Activated T-cell treated with anti-CD3 and anti-CD28 coated beads for 48 hours (primary cell): ENCODE data around the gene NR5A2.
A peak's percentile ranks its signal among the peaks of the same experiment; 100 is the strongest.

Source experiments
- DNase-seq: peaks from one replicate; pipeline ENCODE4 v3.0.0-alpha.2; 2020; ENCODE audit warnings: low read depth

Gene NR5A2

DNA sequence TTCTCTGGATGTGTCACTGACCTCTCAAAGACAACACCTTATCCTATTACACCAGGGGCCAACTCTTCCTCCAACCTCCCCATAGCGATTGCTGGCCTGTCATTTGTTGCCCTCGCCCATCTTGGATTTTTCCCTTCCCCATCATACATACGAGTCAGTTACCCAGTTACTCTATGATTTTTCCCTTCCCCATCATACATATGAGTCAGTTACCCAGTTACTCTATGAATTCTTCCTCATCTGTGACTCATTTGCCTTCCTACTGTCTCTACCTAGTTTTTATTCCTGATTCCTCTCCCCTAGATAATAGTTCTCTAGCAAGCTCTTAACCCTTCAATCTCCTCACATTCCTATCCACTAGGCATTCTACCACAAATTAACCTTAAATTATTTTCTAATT lies 178.8 kb downstream of the NR5A2 start:
- DNase-seq = no peak

DNA sequence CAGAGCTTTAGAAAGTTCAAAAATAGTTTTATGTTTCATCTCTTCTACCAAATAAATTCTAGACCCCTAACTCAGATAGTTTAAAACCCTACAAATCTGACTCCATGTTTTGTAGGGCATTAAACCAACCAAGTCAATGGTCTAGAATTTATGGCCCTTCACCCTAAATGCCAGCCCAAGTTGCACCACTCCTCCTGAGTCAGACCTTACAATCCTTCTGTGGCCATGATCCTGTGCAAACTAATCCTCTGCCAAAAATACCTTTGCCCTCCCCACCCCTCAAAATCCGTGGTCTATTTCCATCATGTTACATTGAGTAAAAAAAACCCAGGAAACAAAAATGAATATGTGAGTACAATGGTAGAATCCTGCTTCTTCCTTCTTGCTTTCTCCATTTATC lies 179.3 kb downstream of the NR5A2 start:
- DNase-seq = no peak

DNA sequence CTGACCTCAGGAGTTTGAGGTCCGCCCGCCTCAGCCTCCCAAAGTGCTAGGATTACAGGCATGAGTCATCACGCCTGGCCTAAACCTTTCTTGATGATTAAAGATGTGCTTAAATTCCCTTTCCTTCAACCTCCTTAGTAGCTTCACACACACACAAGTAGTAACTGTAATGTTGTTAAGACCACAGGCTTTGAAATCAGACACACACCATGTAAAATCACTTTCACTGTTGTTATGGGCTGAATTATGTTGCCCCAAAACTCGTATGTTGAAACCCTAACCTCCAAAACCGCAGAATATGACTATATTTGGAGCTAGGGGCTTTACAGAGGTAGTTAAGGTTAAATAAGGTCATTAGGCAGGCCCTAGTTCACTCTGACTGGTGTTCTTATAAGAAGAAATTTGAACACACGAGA lies 180.2 kb downstream of the NR5A2 start:
- no peak for DNase-seq

DNA sequence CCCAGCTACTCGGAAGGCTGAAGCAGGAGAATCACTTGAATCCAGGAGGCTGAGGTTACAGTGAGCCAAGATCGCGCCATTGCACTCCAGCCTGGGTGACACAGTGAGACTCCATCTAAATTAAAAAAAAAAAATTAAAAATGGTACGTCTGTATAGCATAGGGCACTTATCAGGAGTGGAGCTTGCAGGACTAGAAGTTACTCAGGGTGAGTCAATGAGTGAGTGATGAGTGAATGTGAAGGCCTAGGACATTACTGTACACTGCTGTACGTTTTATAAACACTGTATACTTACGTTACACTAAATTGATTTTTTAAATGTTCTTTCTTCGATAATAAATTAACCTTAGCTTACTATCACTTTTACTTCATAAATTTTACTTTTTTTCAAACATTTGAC lies 183.6 kb downstream of the NR5A2 start:
- DNase-seq = no peak

DNA sequence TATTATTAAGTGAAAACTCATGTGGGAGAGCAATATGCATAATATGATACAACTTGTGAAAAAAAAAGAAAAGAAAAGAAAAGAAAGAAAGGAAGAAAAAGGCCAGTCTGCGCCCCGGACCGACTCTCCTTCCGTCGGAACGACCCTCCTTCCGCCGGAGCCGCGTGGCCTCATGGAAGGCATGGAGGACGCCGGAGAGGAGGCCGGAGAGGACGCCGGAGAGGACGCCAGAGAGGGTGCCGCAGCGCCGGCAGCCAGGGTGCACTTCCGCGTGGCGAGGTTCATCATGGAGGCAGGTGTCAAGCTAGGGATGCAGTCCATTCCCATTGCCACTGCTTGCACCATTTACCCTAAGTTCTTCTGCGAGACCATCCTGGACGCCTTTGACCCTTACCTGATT lies 185.9 kb downstream of the NR5A2 start:
- no peak for DNase-seq

DNA sequence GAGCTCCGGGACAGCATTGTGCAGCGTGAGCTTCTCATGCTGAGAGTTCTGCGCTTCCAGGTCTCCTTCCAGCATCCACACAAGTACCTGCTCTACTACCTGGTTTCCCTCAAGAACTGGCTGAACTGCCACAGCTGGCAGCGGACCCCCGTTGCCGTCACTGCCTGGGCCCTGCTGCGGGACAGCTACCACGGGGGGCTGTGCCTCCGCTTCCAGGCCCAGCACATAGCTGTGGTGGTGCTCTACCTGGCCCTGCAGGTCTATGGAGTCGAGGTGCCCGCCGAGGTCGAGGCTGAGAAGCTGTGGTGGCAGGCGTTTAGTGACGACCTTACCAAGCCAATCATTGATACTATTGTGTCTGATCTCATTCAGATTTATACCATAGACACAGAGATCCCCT lies 186.4 kb downstream of the NR5A2 start:
- no peak for DNase-seq

DNA sequence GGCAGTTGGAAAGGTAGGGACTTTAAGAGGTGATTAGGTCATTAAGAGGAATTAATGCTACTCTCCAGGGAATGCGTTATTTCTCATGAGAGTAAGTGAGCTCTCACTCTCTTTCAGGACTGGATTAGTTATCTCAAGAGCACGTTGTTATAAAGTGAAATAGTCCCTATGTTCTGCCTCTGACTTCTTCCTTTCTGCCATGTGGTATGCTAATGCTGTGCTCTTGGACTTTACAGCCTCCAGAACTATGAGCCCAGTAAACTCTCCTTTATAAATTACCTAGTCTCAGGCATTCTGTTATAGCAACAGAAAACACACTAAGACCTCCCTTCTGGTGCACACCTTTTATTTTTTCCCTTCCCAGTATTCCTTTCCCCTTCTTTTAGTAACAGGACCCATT lies 187.8 kb downstream of the NR5A2 start:
- no peak for DNase-seq

DNA sequence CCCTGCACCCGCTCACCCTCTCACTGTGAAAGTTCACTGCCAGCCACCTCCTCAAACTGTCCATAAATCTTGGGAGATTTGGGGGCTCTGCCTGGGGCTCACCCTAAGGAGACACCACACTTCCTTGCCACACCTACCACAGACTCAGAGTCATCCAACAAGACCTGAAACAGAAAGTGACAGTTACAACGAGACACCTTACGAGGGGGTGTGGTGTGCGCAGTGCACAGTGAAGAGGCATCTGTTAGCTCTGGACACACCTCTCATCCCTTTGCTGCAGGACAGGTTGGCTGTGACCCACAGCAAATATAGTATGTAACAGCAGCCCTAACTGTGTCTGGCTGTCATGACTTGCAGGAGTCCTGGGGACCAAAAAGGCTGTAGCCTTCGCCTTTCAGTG lies 190.2 kb downstream of the NR5A2 start:
- DNase-seq = no peak

DNA sequence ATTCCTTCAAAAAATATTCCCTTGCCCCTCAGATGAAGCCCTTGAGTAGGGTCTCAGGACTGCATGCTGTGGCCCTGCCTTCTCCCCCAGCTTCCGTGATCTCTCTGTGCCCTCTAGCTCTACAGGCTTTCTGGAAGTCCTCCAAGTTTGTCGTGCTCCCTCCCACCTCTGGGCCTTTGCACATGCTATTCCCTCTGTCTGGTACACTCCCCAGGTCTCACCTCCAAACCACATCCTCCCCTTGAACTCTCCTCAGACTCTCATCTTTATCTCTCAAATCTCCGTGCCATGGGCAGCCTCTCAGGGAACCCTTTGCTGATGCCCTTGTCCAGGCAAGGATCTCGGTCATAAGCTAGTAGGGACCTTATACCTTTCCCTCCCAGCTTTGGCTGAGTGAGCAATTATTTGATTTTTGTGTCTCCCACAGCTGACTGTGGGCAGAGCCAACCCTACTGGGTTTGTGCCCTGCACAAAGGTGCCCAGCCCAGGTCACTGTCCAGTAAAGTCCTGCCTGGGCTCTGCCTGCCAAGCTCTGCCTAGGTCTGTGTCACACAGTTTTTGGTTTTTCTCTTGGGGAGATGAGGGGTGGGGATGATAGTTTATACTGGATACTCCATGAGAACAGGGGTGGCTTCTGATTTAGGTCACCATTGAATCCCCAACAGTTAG lies 194.2 kb downstream of the NR5A2 start:
- DNase-seq = no peak

DNA sequence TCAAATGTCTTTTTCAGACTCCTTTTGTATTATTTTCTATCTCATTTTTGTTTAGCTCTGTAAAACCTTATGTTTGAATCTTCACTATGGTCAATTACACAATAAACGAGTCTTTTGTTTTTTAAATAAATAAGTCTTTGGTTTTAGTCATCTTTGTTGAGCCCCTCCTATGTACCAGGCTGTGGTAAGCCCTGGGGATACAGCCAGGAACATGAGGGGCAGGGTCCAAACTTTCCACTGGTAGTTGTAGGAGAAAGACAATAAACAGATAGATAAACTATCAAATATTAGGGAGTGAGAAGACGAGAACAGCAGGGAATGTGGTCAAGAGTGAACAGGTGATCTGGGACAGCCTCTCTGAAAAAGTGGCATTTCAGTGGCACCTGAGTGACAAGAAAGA lies 195.7 kb downstream of the NR5A2 start:
- no peak for DNase-seq

DNA sequence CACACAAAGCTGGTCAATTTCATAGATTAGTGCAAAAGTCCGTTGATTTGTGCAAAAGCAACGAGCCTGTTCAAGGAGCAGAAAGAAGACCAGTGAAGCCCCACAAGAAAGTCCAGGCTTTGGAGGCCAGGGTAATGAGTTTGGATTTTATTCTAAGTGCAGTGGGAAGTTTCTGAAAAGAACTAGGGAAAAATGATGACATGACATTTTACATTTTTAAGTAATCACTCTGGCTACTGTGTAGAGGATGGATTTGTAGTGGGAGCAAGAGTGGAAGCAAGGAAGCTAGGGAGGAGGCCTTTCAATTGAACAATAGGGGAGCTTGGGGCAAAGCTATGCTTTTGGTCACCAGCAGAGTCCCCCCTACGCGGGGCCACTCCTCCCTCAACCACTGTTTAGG lies 196.1 kb downstream of the NR5A2 start:
- no peak for DNase-seq

DNA sequence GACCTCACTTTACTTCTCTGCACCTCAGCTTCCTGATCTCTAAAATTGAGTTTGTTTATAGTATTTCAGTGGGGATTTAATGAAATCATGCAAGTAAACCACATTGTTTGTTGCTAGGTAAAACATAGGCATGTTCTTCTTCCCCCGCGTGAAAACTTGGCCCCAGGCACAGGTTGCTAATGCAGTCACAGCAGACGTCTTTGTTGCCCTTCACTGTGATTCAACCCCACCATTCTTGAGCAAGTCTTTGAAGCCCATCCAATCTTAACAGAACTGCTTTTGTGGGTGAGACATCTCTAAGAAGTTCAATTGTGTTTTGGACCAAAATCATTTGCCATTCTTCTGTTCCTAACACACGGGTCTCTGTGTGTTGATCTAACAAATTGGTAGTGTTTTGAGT lies 196.8 kb downstream of the NR5A2 start:
- DNase-seq = no peak

DNA sequence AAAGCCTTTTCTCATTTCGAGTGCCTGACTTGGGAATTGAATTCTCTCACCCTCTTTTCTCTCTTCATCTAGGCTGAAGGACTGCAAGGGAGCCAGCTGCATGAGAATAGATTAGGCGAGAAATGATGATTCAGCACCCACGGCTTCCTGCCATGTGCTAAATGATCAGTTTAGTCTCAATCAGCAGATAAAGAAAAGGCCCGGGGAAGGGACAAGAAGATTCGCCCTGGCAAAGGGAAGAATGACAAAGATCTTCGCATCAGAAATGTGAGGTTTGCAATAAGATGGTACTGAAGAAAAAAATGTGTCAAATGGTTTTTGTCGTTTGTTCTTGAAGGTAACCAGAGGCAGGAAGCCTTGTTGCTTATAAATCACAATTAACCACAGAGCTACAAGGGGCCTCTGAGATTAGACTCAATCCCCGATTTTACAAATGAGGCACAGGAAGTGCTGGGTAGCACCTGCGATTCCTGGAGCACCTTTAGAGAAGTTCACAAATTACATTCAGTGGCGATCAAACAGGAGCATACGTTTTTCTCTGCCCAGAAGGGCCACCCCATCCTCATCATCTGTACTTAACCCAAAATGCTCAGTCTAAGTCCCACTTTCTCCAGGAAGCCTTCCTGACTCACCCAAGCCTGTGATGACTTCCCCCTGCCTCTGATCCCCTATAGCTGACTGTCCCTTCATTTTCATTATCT lies 198.9 kb downstream of the NR5A2 start:
- DNase-seq = peak; percentile 11

DNA sequence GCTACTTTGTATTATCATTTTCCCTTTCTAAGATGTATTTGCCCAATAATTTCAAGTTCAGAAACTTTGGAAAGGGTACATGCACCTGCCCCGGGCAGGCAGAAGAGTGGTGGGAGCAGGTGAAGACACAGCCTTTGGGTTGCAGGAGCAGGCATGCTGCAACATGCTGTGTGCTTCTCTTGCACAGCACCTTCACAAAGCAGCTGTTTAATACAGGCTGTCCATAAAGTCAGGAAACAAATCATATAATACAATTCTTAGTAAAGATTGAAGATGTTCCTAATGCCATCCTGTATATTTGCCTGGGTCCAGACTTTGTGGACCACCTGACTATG lies 199.4 kb downstream of the NR5A2 start:
- no peak for DNase-seq
